GM12878 (cell line): ENCODE results near the gene C1QB. TPM values are rescaled to one million over a fixed set of nuclear protein-coding genes. Genes with fewer than 3 reads are reported as not detected.

Experiments
- ATAC-seq: fragments of 200-7000 bp; cut with Tn5 transposase; 3 replicates; pipeline ENCODE4 v1.9.1; 2020; ENCODE audit warnings: mild to moderate bottlenecking, moderate library complexity
- BruUV-seq: library from RNA; stranded (reverse); fragments of 400-500 nt; replicated peaks from 2 replicates; lab custom pipeline; 2021; lab: Mats Ljungman, UMichigan
- CTCF ChIA-PET: fragments of 300-600 bp; sonication (Branson Sonifier 250); formaldehyde crosslinking; extraction: SDS; loops from one replicate; lab custom pipeline; 2021; ENCODE audit warnings: inconsistent platforms; lab: Yijun Ruan, JAX
- POLR2A ChIA-PET: fragments of 350-600 bp; formaldehyde crosslinking; extraction: SDS; loops from one replicate; lab custom pipeline; 2021; ENCODE audit warnings: inconsistent platforms; lab: Charles Lee
- RAD21 ChIA-PET: fragments of 300-600 bp; sonication (Branson Sonifier 250); formaldehyde crosslinking; loops from one replicate; lab custom pipeline; 2023; ENCODE audit warnings: antibody characterized with exemption; ENCODE audit not compliant: unreplicated experiment; lab: Charles Lee
- SMC1A ChIA-PET: fragments of 300-600 bp; sonication (Branson Sonifier 250); formaldehyde crosslinking; loops from one replicate; lab custom pipeline; 2023; ENCODE audit not compliant: unreplicated experiment, uncharacterized antibody; lab: Charles Lee
- DNase-seq: peaks from one replicate; pipeline ENCODE4 v3.0.0-alpha.2; 2011; ENCODE audit warnings: low read depth, low spot score
- FAIRE-seq: peaks from 3 replicates; lab custom pipeline; 2011; peaks lifted over from hg19 to GRCh38; lab: Jason Lieb, UNC
- H2AFZ ChIP-seq: 2 replicates; pipeline ENCODE4 v1.6.0; 2011; ENCODE audit warnings: low read depth, low read length, control low read depth; ENCODE audit not compliant: control insufficient read depth
- H3K27ac ChIP-seq: 2 replicates; pipeline ENCODE4 v1.5.1; 2011; ENCODE audit warnings: control low read depth; ENCODE audit not compliant: control insufficient read depth, insufficient read depth
- H3K27me3 ChIP-seq, 2 experiments: replicated peaks in 1 of 2; 2 replicates each; pipeline versions ENCODE4 v1.6.0 to v1.6.1; 2011; ENCODE audit warnings: low read length in 1 of 2; ENCODE audit not compliant: control insufficient read depth in 2 of 2, insufficient read depth in 2 of 2
- H3K36me3 ChIP-seq, 2 experiments: 2 replicates each; pipeline ENCODE4 v1.5.1; 2011; ENCODE audit warnings: low read length in 1 of 2; ENCODE audit not compliant: control insufficient read depth in 2 of 2, insufficient read depth in 2 of 2
- H3K4me1 ChIP-seq: 2 replicates; pipeline ENCODE4 v1.6.1; 2011; ENCODE audit warnings: mild to moderate bottlenecking, low read length, moderate library complexity, mixed read lengths; ENCODE audit not compliant: control insufficient read depth, insufficient read depth
- H3K4me2 ChIP-seq: 2 replicates; pipeline ENCODE4 v1.6.0; 2011; ENCODE audit warnings: control low read depth; ENCODE audit not compliant: control insufficient read depth, insufficient read depth
- H3K4me3 ChIP-seq: fragments of 200-600 bp; sonication (generic); 2 replicates; pipeline ENCODE4 v1.5.1; 2016
- H3K79me2 ChIP-seq: 2 replicates; pipeline ENCODE4 v1.6.0; 2011; ENCODE audit warnings: low read length; ENCODE audit not compliant: control insufficient read depth, insufficient read depth
- H3K9ac ChIP-seq: 2 replicates; pipeline ENCODE4 v1.8.0; 2011; ENCODE audit warnings: low read length, control low read depth, mixed read lengths; ENCODE audit not compliant: control insufficient read depth, insufficient read depth
- H3K9me3 ChIP-seq: replicated peaks from 3 replicates; pipeline ENCODE4 v1.5.1; 2011; ENCODE audit warnings: mild to moderate bottlenecking, low read length; ENCODE audit not compliant: control insufficient read depth, insufficient read depth
- H4K20me1 ChIP-seq: 2 replicates; pipeline ENCODE4 v1.6.0; 2011; ENCODE audit not compliant: control insufficient read depth, insufficient read depth
- BRCA1 ChIP-seq: IDR thresholded peaks from 2 replicates; pipeline ENCODE4 v1.6.1; 2011; ENCODE audit warnings: low read depth, low read length, improper control_type of control experiment
- CHD2 ChIP-seq: IDR thresholded peaks from 2 replicates; pipeline ENCODE4 v1.6.1; 2011; ENCODE audit warnings: low read depth, low read length, improper control_type of control experiment, borderline replicate concordance
- IRF4 ChIP-seq: IDR thresholded peaks from 2 replicates; pipeline ENCODE4 v1.6.1; 2011; ENCODE audit warnings: low read depth, low read length
- WGBS: methylation state at CpG from one replicate; pipeline ENCODE4 v1.1.6; 2016; ENCODE audit warnings: low lambda C conversion rate; ENCODE audit not compliant: insufficient replicate concordance, insufficient coverage; ENCODE audit errors: missing lambda C conversion rate; 5-methylcytosine and 5-hydroxymethylcytosine counted together
- in situ Hi-C: fragments of 300-500 bp; cut with MboI; formaldehyde crosslinking; loops from 9 replicates; pipeline ENCODE4 v1.14.3; 2018; ENCODE audit warnings: mixed read lengths
- intact Hi-C: fragments of 100-400 bp; cut with micrococcal nuclease; formaldehyde crosslinking; loops from one replicate; pipeline ENCODE4 v1.14.2; 2022; ENCODE audit not compliant: unreplicated experiment
- polyA plus RNA-seq, 11 experiments: library from polyadenylated mRNA; depleted of rRNA in 4 of 11; unstranded in 6 of 11; stranded (reverse) in 5 of 11; fragments of >200 nt; fragmentation: Nextera tagmentation in 4 of 11; fragmentation: Illumina TruSeq in 1 of 11; extraction: Ambion mirVana in 4 of 11; extraction: Trizol in 1 of 11; gene quantifications; 1 replicate in 1 of 11; 2 replicates in 10 of 11; pipeline versions ENCODE4 v1.2.1 to v1.2.3, GENCODE V29; 2011 to 2016; ENCODE audit warnings: inconsistent platforms in 2 of 11, missing spikeins in 2 of 11, low read depth in 1 of 11
- total RNA-seq, 4 experiments: library from RNA; depleted of rRNA in 3 of 4; stranded (reverse); fragments of >200 nt in 3 of 4; fragmentation: Illumina TruSeq in 1 of 4; extraction: Trizol in 1 of 4; gene quantifications; 2 replicates each; pipeline versions ENCODE4 v1.2.1 to v1.2.3, GENCODE V29; 2013 to 2021
- TF ChIP-seq, protein P1 (sequence below): IDR thresholded peaks from 2 replicates; pipeline ENCODE4 v1.6.1; 2012; ENCODE audit warnings: mild to moderate bottlenecking, low read depth, low read length

C1QB gene
- total and polyA plus RNA-seq, 10 of the 15 experiments (the other 5 are each of a cell fraction or from before 2014, with no cell fraction given) = 0.62 TPM; not detected in 9

- no peaks in the 10 kb centered on the region for H3K36me3 ChIP-seq
- H4K20me1 ChIP-seq = no peaks in the 10 kb centered on the region
- no peak overlapping the region for H2AFZ ChIP-seq
- intact Hi-C loops (no loop called here), in situ Hi-C loops (no loop called here)
- H3K9ac ChIP-seq = no peak overlapping the region
- H3K9me3 ChIP-seq = no peaks in the 10 kb centered on the region
- TF ChIP-seq, protein P1, sequence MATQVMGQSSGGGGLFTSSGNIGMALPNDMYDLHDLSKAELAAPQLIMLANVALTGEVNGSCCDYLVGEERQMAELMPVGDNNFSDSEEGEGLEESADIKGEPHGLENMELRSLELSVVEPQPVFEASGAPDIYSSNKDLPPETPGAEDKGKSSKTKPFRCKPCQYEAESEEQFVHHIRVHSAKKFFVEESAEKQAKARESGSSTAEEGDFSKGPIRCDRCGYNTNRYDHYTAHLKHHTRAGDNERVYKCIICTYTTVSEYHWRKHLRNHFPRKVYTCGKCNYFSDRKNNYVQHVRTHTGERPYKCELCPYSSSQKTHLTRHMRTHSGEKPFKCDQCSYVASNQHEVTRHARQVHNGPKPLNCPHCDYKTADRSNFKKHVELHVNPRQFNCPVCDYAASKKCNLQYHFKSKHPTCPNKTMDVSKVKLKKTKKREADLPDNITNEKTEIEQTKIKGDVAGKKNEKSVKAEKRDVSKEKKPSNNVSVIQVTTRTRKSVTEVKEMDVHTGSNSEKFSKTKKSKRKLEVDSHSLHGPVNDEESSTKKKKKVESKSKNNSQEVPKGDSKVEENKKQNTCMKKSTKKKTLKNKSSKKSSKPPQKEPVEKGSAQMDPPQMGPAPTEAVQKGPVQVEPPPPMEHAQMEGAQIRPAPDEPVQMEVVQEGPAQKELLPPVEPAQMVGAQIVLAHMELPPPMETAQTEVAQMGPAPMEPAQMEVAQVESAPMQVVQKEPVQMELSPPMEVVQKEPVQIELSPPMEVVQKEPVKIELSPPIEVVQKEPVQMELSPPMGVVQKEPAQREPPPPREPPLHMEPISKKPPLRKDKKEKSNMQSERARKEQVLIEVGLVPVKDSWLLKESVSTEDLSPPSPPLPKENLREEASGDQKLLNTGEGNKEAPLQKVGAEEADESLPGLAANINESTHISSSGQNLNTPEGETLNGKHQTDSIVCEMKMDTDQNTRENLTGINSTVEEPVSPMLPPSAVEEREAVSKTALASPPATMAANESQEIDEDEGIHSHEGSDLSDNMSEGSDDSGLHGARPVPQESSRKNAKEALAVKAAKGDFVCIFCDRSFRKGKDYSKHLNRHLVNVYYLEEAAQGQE = peak; percentile 76
- TF ChIP-seq IRF4 (no peak), CHD2 (no peak), BRCA1 (no peak)
- H3K27ac ChIP-seq = no peak overlapping the region
- WGBS = 38% methylated on average over 9 of the region's 9 CpGs
- no peaks in the 10 kb centered on the region for H3K79me2 ChIP-seq
- CTCF ChIA-PET = no interaction called here
- no peak overlapping the region for H3K4me3 ChIP-seq
- peaks cover 0 to under 1% of the 10 kb centered on the region in 2 experiments; a peak in 2 of 4 replicates for H3K27me3 ChIP-seq
- POLR2A ChIA-PET = no interaction called here
- ATAC-seq (no peak), FAIRE-seq (no peak), DNase-seq (no peak)
- RAD21 ChIA-PET = no interaction called here
- SMC1A ChIA-PET = no interaction called here
- no TSS peak for BruUV-seq
- no peaks in the 10 kb centered on the region for H3K4me1 ChIP-seq
- no peak overlapping the region for H3K4me2 ChIP-seq
These were observed 27.6 kb upstream of the C1QB start for GRCh38 chr1:22625262-22625925.
